HepG2 (cell line): ENCODE data around the gene MTRF1. TPM values are rescaled to one million over a fixed set of nuclear protein-coding genes. Genes with fewer than 3 reads are reported as not detected.

ENCODE experiments used
- CERS6 ChIP-seq: sonication (generic); formaldehyde crosslinking; IDR thresholded peaks from 2 replicates; pipeline ENCODE4 v1.5.0; 2020; ENCODE audit warnings: missing genetic modification reagents
- FOSL2 ChIP-seq: sonication (generic); formaldehyde crosslinking; IDR thresholded peaks from 2 replicates; pipeline ENCODE4 v1.4.0; 2020; ENCODE audit warnings: missing genetic modification reagents
- NFE2L2 ChIP-seq: fragments of 150-350 bp; IDR thresholded peaks from 2 replicates; pipeline ENCODE4 v1.6.1; 2014; ENCODE audit warnings: low read length
- RFX3 ChIP-seq: IDR thresholded peaks from 2 replicates; pipeline ENCODE4 v1.6.1; 2016; ENCODE audit warnings: missing biosample characterization, missing genetic modification reagents
- RXRB ChIP-seq: IDR thresholded peaks from 2 replicates; pipeline ENCODE4 v1.6.1; 2016; ENCODE audit warnings: borderline replicate concordance, missing genetic modification reagents, missing compliant biosample characterization
- SMAD3 ChIP-seq: sonication (generic); formaldehyde crosslinking; IDR thresholded peaks from 2 replicates; pipeline ENCODE4 v1.4.0; 2020; ENCODE audit warnings: missing genetic modification reagents
- U2AF2 ChIP-seq: fragments of 200-400 bp; formaldehyde crosslinking; IDR thresholded peaks from 2 replicates; pipeline ENCODE4 v1.6.1; 2017; ENCODE audit warnings: low read depth, mild to moderate bottlenecking, low read length
- ZBTB26 ChIP-seq: IDR thresholded peaks from 2 replicates; pipeline ENCODE4 v1.6.1; 2016; ENCODE audit warnings: missing compliant biosample characterization, missing genetic modification reagents, borderline replicate concordance
- ZBTB39 ChIP-seq: sonication (generic); formaldehyde crosslinking; IDR thresholded peaks from 2 replicates; pipeline ENCODE4 v1.5.0; 2020; ENCODE audit warnings: missing genetic modification reagents
- ZBTB40 ChIP-seq, 2 experiments: fragments of 450-650 bp in 1 of 2; sonication (generic) in 1 of 2; formaldehyde crosslinking in 1 of 2; IDR thresholded peaks; 2 replicates each; pipeline versions ENCODE4 v1.6.1 to v1.8.0; 2016 to 2022; ENCODE audit warnings: antibody characterized with exemption in 1 of 2, mild to moderate bottlenecking in 1 of 2, missing genetic modification reagents in 1 of 2
- ZNF326 ChIP-seq: sonication (generic); formaldehyde crosslinking; IDR thresholded peaks from 2 replicates; pipeline ENCODE4 v1.4.0; 2020; ENCODE audit warnings: missing genetic modification reagents, borderline replicate concordance
- ZNF44 ChIP-seq: sonication (generic); formaldehyde crosslinking; IDR thresholded peaks from 2 replicates; pipeline ENCODE4 v1.5.1; 2020; ENCODE audit warnings: mild to moderate bottlenecking, missing genetic modification reagents
- ZNF547 ChIP-seq: sonication (generic); formaldehyde crosslinking; IDR thresholded peaks from 2 replicates; pipeline ENCODE4 v1.5.1; 2020; ENCODE audit warnings: mild to moderate bottlenecking, missing genetic modification reagents
- ZNF580 ChIP-seq: IDR thresholded peaks from 2 replicates; pipeline ENCODE4 v1.6.1; 2016; ENCODE audit warnings: low read depth, borderline replicate concordance
- ZNF737 ChIP-seq: sonication (generic); formaldehyde crosslinking; IDR thresholded peaks from 2 replicates; pipeline ENCODE4 v1.5.0; 2020; ENCODE audit warnings: missing genetic modification reagents, mild to moderate bottlenecking, borderline replicate concordance
- ZNF883 ChIP-seq: sonication (generic); formaldehyde crosslinking; IDR thresholded peaks from 2 replicates; pipeline ENCODE4 v1.5.1; 2020; ENCODE audit warnings: mild to moderate bottlenecking, missing genetic modification reagents; ENCODE audit errors: not compliant biosample characterization
- polyA plus RNA-seq, 8 experiments: library from polyadenylated mRNA; depleted of rRNA in 3 of 8; stranded (reverse) in 7 of 8; unstranded in 1 of 8; fragments of >200 nt; fragmentation: Illumina TruSeq in 4 of 8; extraction: Trizol in 4 of 8; gene quantifications; 2 replicates each; pipeline versions ENCODE4 v1.2.1 to v1.2.3, GENCODE V29; 2011 to 2016; ENCODE audit warnings: low read depth in 4 of 8, missing spikeins in 1 of 8, mixed read lengths in 1 of 8; ENCODE audit not compliant: insufficient read depth in 1 of 8
- total RNA-seq, 5 experiments: library from RNA; depleted of rRNA; stranded (reverse); fragments of >200 nt; fragmentation: Illumina TruSeq; extraction: Trizol; gene quantifications; 2 replicates each; pipeline ENCODE4 v1.2.3, GENCODE V29; 2016; ENCODE audit warnings: low read depth in 1 of 5

Gene MTRF1
- total and polyA plus RNA-seq, 2 of the 13 experiments (the other 11 are each of a cell fraction or from before 2014, with no cell fraction given), result 21.6 to 27.2 TPM

GRCh38 chr13:41310963-41311405 lies 47.6 kb upstream of the MTRF1 start, which contains the start of gene NAA16 (continued):
- no peak for TF ChIP-seq ZNF580 (CRISPR knock-in tag)
- TF ChIP-seq ZBTB40 (IDR thresholded peaks at IDR 0.05), result no peak
- no peak for TF ChIP-seq ZBTB40 (CRISPR knock-in tag; IDR thresholded peaks at IDR 0.05)
- no peak for TF ChIP-seq ZNF883 (CRISPR knock-in tag)
- no peak for TF ChIP-seq RFX3 (CRISPR knock-in tag)
- no peak for TF ChIP-seq CERS6
- TF ChIP-seq FOSL2 (CRISPR knock-in tag), result peak; percentile 80
- TF ChIP-seq ZBTB39 (CRISPR knock-in tag), result no peak
- 0 out of 2 replicates have a peak, but pooled peaks have one; percentile 16 for TF ChIP-seq ZNF547 (CRISPR knock-in tag)
- no peak for TF ChIP-seq NFE2L2
- TF ChIP-seq ZBTB26 (CRISPR knock-in tag), result no peak; the same call in 1 of the 2 replicates
- TF ChIP-seq RXRB (CRISPR knock-in tag), result peak; percentile 22; the same call in 1 of the 2 replicates
- TF ChIP-seq ZNF326 (CRISPR knock-in tag), result no peak
- TF ChIP-seq ZNF44 (CRISPR knock-in tag), result no peak; the same call in 1 of the 2 replicates
- TF ChIP-seq ZNF737 (CRISPR knock-in tag), result no peak
- TF ChIP-seq U2AF2, result no peak
- no peak for TF ChIP-seq SMAD3 (CRISPR knock-in tag)
